ENCODE data around the gene PPP1R1C. TPM values are rescaled to one million over a fixed set of nuclear protein-coding genes. Genes with fewer than 3 reads are reported as not detected.
"Not testable (repeated sequence)": the region's sequence is repeated elsewhere in the genome, so short reads cannot be mapped to it uniquely, and the experiment has no call there.

Gene PPP1R1C
- total RNA-seq, 1 donor from 2014 or later = 0.50 TPM

DNA sequence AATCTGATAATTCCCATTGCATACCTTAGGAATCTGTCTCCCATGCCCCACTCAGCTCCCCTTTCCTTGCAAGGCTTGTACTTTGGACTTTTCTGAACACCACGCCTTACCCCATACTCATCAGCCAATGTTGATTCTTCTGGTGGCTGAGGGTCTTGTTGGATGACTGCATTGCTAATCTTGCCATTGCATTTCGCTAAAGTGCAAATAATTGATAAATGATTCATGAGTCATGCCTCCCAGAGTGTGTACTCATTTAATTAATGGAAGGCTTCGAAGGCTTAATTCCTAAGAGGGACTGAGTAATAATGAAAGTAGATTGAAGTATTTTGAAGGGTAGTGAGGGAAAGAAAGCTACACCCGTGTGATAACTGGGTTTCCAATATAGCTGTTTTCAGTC, 28.0 kb upstream of the PPP1R1C start:
- no peak overlapping the region for H3K4me3 ChIP-seq (ENCODE audit: insufficient read depth, low read depth, low read length)
- H4K20me1 ChIP-seq (ENCODE audit: insufficient read depth, low read length) = no peaks in the 10 kb centered on the region
- Mint-ChIP-seq H3K4me3 (ENCODE audit: unreplicated experiment) (no peak overlapping the region), H3K27ac (ENCODE audit: unreplicated experiment) (no peak overlapping the region), H3K9me3 (ENCODE audit: unreplicated experiment) (no peaks in the 10 kb centered on the region), H3K36me3 (ENCODE audit: low read depth, unreplicated experiment) (peaks cover 2% of the 10 kb centered on the region), H3K4me1 (ENCODE audit: low read depth, unreplicated experiment) (no peaks in the 10 kb centered on the region), H3K27me3 (ENCODE audit: low read depth, unreplicated experiment) (no peaks in the 10 kb centered on the region)
- FAIRE-seq (no peak), DNase-seq (ENCODE audit: low read depth) (peak; percentile 65)
- H3K79me2 ChIP-seq (ENCODE audit: insufficient read depth, low read length) = no peaks in the 10 kb centered on the region
- no peak for TF ChIP-seq EZH2 (IDR thresholded peaks at IDR 0.05; ENCODE audit: insufficient read depth, low read length)
- TF ChIP-seq CTCF (IDR thresholded peaks at IDR 0.05; ENCODE audit: insufficient read depth, low read depth, low read length) = no peak
- no peak overlapping the region for H3K9ac ChIP-seq (ENCODE audit: low read length)
- H3K27ac ChIP-seq (ENCODE audit: low read depth, low read length) = no peak overlapping the region
- no peak overlapping the region for H3K4me2 ChIP-seq (ENCODE audit: low read length)
- H3K36me3 ChIP-seq (ENCODE audit: insufficient read depth, low read length) = no peaks in the 10 kb centered on the region
- H3K4me1 ChIP-seq (ENCODE audit: insufficient read depth, low read length) = peaks cover 17% of the 10 kb centered on the region
- H2AFZ ChIP-seq (ENCODE audit: low read depth, low read length) = no peak overlapping the region
- H3K9me3 ChIP-seq (ENCODE audit: insufficient read depth, low read depth, low read length) = no peaks in the 10 kb centered on the region
- H3K27me3 ChIP-seq (ENCODE audit: insufficient read depth, low read length) = no peaks in the 10 kb centered on the region

GRCh38 chr2:181958726-181959125, 26.9 kb upstream of the PPP1R1C start:
- no peak for TF ChIP-seq EZH2 (IDR thresholded peaks at IDR 0.05; ENCODE audit: insufficient read depth, low read length)
- no peak for TF ChIP-seq CTCF (IDR thresholded peaks at IDR 0.05; ENCODE audit: insufficient read depth, low read depth, low read length)
- no peak overlapping the region for H3K9ac ChIP-seq (ENCODE audit: low read length)
- H2AFZ ChIP-seq (ENCODE audit: low read depth, low read length) = no peak overlapping the region
- no peak overlapping the region for H3K4me3 Mint-ChIP-seq (ENCODE audit: unreplicated experiment)
- no peak overlapping the region for H3K4me2 ChIP-seq (ENCODE audit: low read length)
- H3K4me1 Mint-ChIP-seq (ENCODE audit: low read depth, unreplicated experiment) = no peaks in the 10 kb centered on the region
- no peaks in the 10 kb centered on the region for H3K27me3 ChIP-seq (ENCODE audit: insufficient read depth, low read length)
- H4K20me1 ChIP-seq (ENCODE audit: insufficient read depth, low read length) = no peaks in the 10 kb centered on the region
- DNase-seq (ENCODE audit: low read depth) (no peak), FAIRE-seq (no peak)
- no peaks in the 10 kb centered on the region for H3K36me3 ChIP-seq (ENCODE audit: insufficient read depth, low read length)
- no peaks in the 10 kb centered on the region for H3K9me3 Mint-ChIP-seq (ENCODE audit: unreplicated experiment)
- peaks cover 15% of the 10 kb centered on the region for H3K4me1 ChIP-seq (ENCODE audit: insufficient read depth, low read length)
- no peaks in the 10 kb centered on the region for H3K79me2 ChIP-seq (ENCODE audit: insufficient read depth, low read length)
- H3K27me3 Mint-ChIP-seq (ENCODE audit: low read depth, unreplicated experiment) = no peaks in the 10 kb centered on the region
- no peaks in the 10 kb centered on the region for H3K9me3 ChIP-seq (ENCODE audit: insufficient read depth, low read depth, low read length)
- no peak overlapping the region for H3K27ac ChIP-seq (ENCODE audit: low read depth, low read length)
- peaks cover 2% of the 10 kb centered on the region for H3K36me3 Mint-ChIP-seq (ENCODE audit: low read depth, unreplicated experiment)
- no peak overlapping the region for H3K4me3 ChIP-seq (ENCODE audit: insufficient read depth, low read depth, low read length)
- no peak overlapping the region for H3K27ac Mint-ChIP-seq (ENCODE audit: unreplicated experiment)

DNA sequence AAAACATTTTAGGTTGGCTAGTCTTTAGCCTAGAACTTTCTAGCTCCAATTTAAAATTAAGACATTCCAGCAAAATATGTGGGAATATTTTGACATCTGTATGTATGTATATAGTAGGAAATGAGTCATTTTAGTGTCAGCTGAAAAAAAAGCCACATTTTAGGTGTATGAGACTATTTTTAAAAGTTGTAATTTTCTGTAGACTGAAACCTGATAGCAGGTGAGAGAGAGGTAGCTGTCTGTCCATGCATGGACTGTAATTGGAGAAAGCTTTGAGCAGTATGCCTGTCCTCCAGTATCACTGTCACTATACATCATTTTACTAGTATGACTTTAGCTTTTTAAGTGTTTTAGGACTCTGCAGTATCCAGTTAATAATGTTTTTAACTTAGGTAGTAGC, 26.1 kb upstream of the PPP1R1C start:
- H3K4me3 Mint-ChIP-seq (ENCODE audit: unreplicated experiment) = no peak overlapping the region
- no peaks in the 10 kb centered on the region for H3K4me1 Mint-ChIP-seq (ENCODE audit: low read depth, unreplicated experiment)
- Histone ChIP-seq H4K20me1 (ENCODE audit: insufficient read depth, low read length) (no peaks in the 10 kb centered on the region), H3K9ac (ENCODE audit: low read length) (no peak overlapping the region), H3K27me3 (ENCODE audit: insufficient read depth, low read length) (no peaks in the 10 kb centered on the region), H3K27ac (ENCODE audit: low read depth, low read length) (no peak overlapping the region), H3K4me3 (ENCODE audit: insufficient read depth, low read depth, low read length) (no peak overlapping the region), H3K4me1 (ENCODE audit: insufficient read depth, low read length) (peaks cover 11% of the 10 kb centered on the region), H3K79me2 (ENCODE audit: insufficient read depth, low read length) (no peaks in the 10 kb centered on the region), H2AFZ (ENCODE audit: low read depth, low read length) (no peak overlapping the region), H3K4me2 (ENCODE audit: low read length) (peak overlapping the region; percentile 5), H3K36me3 (ENCODE audit: insufficient read depth, low read length) (no peaks in the 10 kb centered on the region), H3K9me3 (ENCODE audit: insufficient read depth, low read depth, low read length) (no peaks in the 10 kb centered on the region)
- H3K36me3 Mint-ChIP-seq (ENCODE audit: low read depth, unreplicated experiment) = peaks cover 2% of the 10 kb centered on the region
- no peaks in the 10 kb centered on the region for H3K9me3 Mint-ChIP-seq (ENCODE audit: unreplicated experiment)
- DNase-seq (ENCODE audit: low read depth) (no peak), FAIRE-seq (no peak)
- no peak overlapping the region for H3K27ac Mint-ChIP-seq (ENCODE audit: unreplicated experiment)
- no peaks in the 10 kb centered on the region for H3K27me3 Mint-ChIP-seq (ENCODE audit: low read depth, unreplicated experiment)
- TF ChIP-seq EZH2 (IDR thresholded peaks at IDR 0.05; ENCODE audit: insufficient read depth, low read length) = no peak
- no peak for TF ChIP-seq CTCF (IDR thresholded peaks at IDR 0.05; ENCODE audit: insufficient read depth, low read depth, low read length)

DNA sequence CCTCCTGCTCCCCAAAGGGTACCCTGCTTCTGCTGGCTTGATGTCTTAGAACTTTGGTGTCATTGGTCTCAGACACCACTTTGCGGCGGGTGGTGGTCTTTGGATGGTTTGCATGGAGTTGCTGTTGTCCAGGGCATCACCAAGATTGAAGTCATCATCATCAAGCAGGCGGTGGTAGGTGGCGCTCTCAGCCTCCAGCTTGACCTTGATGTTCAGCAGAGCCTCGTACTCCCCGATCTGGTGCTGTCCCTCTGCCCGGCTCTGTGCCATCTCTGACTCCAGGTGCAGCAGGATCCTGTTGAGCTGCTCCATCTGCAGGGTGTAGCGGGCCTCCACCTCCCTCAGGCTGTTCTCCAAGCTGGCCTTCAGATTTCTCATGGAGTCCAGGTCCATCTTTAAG, 24.5 kb upstream of the PPP1R1C start:
- not testable (repeated sequence) for H3K4me1 ChIP-seq (ENCODE audit: insufficient read depth, low read length); H3K36me3 Mint-ChIP-seq (ENCODE audit: low read depth, unreplicated experiment); H3K79me2 ChIP-seq (ENCODE audit: insufficient read depth, low read length); H3K27me3 ChIP-seq (ENCODE audit: insufficient read depth, low read length); H3K4me3 Mint-ChIP-seq (ENCODE audit: unreplicated experiment); FAIRE-seq; H3K9me3 ChIP-seq (ENCODE audit: insufficient read depth, low read depth, low read length); H3K4me1 Mint-ChIP-seq (ENCODE audit: low read depth, unreplicated experiment); H2AFZ ChIP-seq (ENCODE audit: low read depth, low read length); H3K27ac Mint-ChIP-seq (ENCODE audit: unreplicated experiment); H3K4me3 ChIP-seq (ENCODE audit: insufficient read depth, low read depth, low read length); H3K9me3 Mint-ChIP-seq (ENCODE audit: unreplicated experiment); H3K36me3 ChIP-seq (ENCODE audit: insufficient read depth, low read length); H3K27ac ChIP-seq (ENCODE audit: low read depth, low read length); H3K27me3 Mint-ChIP-seq (ENCODE audit: low read depth, unreplicated experiment); DNase-seq (ENCODE audit: low read depth); H4K20me1 ChIP-seq (ENCODE audit: insufficient read depth, low read length); H3K4me2 ChIP-seq (ENCODE audit: low read length); H3K9ac ChIP-seq (ENCODE audit: low read length)
